HK-2 (cell line): ENCODE data around the gene ZNF552.
"Not testable (repeated sequence)": the region's sequence is repeated elsewhere in the genome, so short reads cannot be mapped to it uniquely, and the experiment has no call there.

Experiments used
- DNase-seq: peaks from one replicate; pipeline ENCODE4 v3.0.0-alpha.2; 2018; ENCODE audit not compliant: unreplicated experiment

ZNF552 gene

DNA sequence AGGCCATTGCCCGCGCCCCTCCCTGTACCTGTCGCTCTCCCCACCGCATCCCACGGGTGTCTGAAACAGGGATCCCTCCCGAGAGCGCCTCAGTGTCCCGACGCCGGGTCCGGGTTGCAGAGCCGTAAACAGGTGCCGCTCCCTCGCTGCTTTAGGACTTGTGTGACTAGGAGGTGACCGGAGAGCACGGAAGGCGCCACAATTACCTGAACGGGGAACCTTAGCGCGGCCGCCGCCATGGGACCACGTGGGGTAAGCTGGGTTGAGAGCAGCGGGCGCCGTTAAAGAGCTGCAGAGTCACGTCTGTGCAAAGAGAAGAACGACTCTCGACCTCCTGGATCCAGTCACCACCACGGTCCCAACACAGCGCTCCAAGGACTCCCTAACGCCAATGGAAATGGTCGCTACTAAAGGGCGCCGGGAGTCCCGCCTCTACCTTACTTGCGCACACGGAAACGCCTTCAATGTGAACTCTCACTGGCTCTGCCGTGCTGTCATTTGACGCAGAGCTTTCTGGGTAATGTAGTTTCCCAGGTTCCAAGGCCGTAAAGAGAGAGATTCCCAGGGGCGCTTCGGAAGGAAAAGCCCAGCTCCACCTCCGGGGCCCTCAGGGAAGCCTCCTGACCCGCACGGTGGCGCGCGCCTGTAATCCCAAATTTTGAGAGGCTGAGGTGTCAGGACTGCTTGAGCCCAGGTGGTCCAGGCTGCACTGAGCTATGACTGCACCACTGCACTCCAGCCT lies at the start of gene ZNF552:
TSS of gene ZNF552 (minus strand) at position 409 of the 742 bp plus-strand sequence. CDS start at position 239, 170 bp downstream.
- peak; percentile 88 for DNase-seq

DNA sequence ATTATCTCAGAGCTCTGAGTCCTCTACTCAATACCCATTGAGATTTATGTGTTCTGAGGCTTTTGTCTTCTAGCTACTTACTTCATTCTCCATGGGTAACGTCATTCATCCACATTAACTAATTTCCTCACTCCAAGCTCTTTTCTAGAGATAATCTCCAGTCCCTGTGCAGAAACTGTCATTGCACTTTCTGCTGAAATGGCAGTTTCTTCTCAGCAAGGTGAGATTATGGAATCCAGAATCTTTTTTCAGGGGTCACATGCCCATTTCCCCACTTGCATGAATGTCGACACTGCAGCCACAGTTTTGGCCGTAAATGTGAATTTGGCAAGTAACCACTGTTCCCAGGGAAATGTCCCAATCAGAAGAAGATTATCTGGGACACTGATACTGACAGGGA lies 47.6 kb upstream of the ZNF552 start:
- DNase-seq, result not testable (repeated sequence)

DNA sequence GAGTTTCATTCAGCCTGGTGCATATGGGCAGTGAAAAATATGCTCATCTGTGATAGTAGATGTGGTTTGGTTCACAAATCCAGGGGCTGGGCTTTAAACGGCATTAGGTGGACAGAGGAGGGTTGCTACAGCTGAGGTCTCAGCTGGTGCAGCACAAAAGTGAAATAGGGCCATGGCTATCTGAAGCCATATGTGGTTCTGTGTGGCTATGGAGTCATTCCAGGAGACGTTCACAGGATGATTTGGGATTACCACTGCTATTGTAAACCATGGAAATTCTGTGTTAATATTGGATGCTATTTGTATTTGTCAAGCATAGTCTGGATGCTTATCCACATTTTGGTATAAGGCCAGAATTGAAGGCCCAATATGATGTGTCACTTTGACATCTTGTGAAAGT lies 39.4 kb upstream of the ZNF552 start:
- not testable (repeated sequence) for DNase-seq

DNA sequence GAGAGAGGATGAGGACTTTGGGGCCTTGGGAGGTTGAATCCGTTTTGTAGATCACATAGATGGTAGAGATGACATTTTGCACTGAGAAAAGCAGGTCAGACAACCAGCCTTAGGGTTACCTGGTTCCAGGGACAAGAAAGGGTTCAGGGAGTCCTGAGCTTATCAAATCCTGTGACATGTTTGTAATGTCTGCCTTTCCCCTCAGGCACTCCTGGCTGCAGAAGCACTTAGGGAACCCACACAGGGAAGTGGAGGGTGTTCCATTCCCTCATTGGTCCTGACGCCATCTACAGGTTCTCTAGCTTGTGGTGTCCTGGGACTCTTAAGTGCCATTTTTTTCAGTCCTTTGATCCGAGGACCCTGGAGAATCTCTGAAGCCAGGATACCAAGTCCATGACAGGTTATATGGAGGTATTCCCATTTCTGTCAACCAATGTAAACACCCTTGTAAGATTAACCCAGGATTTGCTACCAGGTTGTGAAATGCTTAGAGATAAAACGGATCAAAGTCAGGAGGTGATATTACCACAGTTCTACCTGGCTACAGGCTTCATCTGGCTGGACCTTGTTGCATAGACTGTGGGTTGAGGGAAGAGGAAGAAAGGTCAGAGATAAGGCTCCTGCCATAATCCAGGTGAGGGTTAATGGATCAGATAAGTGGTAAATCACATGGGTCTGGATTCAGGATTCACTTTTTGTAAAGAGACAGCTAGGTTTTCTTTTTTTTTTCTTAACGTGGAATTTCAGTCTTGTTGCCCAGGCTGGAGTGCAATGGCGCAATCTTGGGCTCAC lies 37.3 kb upstream of the ZNF552 start:
- not testable (repeated sequence) for DNase-seq

DNA sequence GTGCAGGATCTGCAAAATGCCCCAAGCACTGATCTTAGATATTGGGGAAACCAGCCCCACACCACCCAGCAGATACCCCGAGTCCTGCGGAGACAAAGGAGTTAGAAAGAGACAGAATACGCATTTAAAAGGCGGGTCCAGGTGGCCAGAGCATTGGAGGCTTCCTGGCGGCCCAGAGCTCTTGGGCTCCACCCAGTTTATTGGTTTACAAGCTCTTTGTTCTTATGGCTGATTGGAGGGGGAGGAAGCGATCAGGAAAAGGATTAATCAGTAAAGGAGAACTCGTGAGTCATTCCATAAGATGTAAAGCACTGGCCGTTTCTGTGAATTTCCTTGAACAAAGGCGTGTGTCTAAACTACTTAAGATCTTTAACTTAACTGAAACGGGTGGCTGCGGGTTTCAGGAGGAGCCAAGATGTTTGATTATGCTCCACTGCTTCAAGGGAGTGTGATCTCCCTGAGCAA lies 35.9 kb upstream of the ZNF552 start:
- DNase-seq, result peak; percentile 81

DNA sequence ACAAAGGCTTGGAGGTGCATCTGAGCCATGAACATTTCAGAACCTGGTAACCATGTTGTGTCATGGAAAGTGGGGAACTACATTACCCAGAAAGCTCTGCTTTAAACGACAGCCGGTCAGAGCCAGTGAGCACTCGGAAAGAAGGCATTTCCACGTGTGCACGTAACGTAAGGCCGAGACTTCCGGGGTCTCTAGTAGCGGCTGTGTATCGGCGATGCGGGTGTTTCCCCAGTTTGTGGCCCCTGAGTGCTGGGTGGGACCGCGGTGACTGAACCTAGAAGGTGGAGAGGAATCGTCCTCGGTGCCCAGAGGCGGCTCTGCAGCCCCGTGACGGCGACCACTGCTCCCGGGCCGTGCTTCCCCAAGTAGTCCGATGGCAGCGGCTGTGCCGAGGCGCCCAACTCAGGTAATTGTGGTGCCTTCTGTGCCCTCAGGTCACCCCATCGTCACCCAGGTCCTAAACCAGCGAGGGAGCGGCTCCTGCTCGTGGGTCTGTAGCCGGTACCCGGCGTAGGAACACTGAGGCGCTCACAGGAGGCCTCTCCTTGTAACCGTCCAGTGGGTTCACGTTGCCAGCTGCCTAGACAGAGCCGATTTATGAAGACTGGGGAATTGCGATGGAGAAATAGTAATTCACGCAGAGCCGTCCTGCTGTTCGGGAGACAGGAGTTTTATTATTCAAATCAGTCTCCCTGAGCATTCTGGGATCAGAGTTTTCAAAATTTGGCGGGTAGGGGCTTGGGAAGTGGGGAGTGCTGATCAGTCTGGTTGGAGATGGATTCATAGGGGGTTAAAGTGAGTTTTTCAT lies 35.2 kb upstream of the ZNF552 start, which contains the start of gene ZNF587:
TSS of gene ZNF587 (plus strand) at position 194 of the 808 bp plus-strand sequence. CDS start at position 374, 180 bp downstream.
- DNase-seq, result peak; percentile 85

DNA sequence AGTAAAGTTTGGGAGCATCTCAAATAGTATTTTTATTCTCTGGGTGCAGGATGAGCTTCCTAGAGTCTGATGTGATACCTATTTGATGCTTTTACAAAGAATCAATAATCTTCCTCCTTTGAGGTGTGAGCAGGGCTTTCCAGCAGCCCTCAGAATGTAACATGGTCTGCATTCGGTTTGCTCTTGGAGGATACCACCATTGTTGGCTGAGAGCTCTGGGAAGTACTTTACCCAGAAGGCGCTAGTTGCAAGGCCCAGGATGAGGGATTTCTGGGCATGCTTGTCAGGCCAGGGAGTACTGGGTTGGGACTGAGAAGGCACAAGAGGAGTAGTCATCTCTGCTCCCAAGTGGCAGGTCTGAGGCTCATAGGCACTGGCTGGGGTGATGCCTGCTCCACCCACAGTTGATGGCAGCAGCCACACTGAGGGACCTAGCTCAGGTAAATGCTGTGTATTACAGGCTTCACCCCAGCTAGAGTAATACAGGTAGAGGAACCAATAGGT lies 34.5 kb upstream of the ZNF552 start:
- not testable (repeated sequence) for DNase-seq

DNA sequence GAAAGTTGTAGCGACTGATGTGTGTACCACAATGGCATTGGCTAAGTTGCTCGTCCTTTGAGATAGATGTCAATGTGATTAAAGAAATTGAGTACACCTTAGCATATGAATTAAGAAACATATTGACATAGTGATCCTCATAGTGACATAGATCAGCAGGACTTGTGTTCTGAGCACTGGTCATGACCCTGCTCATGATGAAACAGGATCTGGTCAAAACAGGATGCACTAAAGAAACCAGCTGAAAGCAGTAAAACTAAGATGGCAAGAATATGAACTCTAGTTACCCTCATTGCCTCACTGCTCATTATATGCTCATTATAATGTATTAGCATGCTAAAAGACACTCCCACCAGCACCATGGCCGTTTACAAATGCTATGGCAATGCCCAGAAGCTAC lies 32.5 kb upstream of the ZNF552 start:
- not testable (repeated sequence) for DNase-seq

DNA sequence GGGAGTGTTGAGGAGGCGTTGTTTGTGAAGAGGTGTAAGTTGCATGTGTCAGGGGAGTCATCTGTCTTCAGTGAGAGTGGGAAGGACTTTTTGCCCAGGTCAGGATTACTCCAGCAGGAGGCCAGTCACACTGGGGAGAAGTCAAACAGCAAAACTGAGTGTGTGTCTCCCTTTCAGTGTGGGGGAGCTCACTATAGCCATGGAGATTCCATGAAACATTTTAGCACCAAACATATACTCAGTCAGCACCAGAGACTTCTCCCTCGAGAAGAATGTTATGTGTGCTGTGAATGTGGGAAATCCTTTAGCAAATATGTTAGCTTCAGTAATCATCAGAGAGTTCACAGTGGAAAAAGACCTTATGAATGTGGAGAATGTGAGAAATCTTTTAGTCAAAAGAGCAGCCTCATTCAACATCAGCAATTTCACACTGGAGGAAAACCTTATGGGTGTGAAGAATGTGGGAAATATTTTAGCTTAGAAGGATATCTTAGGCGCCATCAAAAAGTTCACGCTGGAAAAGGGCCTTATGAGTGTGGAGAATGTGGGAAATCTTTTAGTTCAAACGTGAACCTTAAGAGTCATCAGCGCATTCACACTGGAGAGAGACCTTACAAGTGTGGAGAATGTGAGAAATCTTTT lies 26.5 kb upstream of the ZNF552 start:
- DNase-seq, result no peak

DNA sequence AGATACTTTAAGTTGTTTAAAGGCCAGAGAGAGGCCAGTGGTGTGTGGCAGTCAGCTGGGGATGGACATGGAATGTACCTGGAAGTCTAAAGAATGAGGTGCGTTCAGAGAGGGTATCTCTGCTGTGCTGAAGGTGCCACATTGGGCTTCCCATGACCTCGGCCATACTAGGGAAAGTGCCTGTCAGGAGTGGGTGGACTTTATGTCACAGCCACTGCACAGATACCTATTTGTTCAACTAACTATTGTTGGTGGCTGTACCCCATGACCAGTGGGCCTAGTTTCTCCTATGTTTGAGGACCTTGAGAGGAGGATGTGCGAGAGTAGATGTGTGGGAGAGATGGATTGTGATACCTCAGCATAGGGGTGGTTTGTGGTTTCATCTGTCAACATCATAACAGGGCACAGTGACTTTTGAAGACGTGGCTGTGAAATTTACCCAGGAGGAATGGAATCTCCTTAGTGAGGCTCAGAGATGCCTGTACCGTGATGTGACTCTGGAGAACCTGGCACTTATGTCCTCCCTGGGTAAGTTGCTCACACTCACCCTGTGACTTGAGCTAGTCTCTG lies 24.0 kb upstream of the ZNF552 start:
- not testable (repeated sequence) for DNase-seq

DNA sequence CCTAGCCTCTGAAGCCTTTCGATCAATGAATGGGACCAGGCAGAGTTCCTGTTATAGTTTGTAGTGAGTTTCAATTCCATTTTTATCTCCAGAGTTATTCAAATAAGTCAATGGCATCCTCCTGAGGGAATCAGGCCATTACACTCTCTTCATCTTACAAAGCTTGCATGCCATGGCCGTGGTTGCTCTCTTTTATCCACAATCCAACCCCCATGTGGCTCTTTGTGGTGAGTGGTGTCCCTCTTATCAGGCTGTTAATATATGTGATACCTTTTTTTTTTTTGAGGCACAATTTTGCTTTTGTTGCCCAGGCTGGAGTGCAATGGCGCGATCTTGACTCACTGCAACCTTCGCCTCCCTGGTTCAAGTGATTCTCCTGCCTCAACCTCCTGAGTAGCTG lies 22.3 kb upstream of the ZNF552 start:
- DNase-seq, result not testable (repeated sequence)

DNA sequence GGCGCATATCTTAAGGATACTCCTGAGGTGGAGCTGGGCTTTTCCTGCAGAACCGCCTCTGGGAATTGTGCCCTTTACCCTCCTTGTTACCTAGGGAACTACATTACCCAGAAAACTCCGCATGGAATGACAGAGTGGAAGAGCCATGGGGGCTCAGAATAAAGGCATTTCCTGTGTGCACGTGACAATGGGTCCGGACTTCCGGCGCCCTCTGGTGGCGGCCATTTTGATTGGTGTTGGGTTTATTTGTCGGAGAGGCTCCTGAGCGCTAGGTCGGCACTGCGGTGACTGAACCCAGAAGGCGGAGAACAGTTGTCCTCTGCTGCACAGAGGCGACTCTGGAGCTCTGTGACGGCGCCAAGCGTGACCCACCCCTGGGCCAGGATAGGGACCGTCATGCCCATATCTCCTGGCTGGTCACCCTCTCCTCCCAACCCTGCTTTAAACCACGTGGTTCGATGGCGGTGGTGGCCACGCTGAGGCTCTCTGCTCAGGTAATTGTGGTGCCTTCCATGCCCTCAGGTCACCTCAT lies 15.4 kb upstream of the ZNF552 start, which contains the start of gene ZNF587B:
TSS of gene ZNF587B (plus strand) at position 229 of the 532 bp plus-strand sequence. CDS start at position 459, 230 bp downstream.
- peak; percentile 71 for DNase-seq

DNA sequence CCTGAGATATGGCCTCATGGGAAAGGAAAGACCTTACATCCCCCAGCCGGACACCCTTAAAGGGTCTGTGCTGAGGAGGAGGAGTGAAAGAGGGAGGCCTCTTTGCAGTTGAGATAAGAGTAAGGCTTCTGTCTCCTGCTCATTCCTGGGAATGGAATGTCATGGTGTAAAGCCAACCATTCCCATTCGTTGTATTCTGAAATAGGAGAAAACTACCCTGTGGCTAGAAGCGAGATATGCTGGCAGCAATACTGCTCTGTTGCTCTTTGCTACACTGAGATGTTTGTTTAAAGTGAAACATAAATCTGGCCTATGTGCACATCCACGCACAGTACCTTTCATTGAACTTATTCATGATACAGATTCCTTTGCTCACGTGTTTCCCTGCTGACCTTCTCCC lies 14.6 kb upstream of the ZNF552 start:
- no peak for DNase-seq

DNA sequence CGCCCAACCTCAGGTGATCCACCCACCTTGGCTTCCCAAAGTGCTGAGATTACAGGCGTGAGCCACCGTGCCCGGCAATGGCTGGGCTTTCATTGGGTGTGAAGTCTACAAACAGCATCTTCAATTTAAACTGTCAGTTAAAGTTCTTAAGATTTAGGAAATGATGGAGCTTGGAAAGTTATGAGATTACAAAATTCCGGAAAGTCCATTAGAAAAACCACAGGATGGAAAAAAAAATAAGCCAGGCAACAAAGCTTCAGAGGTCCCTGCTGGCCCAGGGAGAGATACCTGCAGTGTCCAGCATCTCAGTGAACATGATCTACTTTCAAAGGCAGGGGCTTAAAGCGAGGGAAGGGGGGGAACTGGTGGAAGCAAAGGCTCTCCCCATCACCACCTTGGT lies 10.8 kb upstream of the ZNF552 start:
- DNase-seq, result no peak

DNA sequence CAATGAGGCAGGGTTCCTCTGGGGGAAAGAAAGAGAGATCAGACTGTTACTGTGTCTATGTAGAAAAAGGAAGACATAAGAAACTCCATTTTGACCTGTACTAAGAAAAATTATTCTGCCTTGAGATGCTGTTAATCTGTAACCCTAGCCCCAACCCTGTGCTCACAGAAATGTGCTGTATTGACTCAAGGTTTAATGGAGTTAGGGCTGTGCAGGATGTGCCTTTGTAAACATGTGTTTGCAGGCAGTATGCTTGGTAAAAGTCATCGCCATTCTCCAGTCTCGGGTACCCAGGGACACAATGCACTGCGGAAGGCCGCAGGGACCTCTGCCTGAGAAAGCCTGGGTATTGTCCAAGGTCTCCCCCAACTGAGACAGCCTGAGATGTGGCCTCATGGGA lies 8.9 kb upstream of the ZNF552 start:
- DNase-seq, result not testable (repeated sequence)

DNA sequence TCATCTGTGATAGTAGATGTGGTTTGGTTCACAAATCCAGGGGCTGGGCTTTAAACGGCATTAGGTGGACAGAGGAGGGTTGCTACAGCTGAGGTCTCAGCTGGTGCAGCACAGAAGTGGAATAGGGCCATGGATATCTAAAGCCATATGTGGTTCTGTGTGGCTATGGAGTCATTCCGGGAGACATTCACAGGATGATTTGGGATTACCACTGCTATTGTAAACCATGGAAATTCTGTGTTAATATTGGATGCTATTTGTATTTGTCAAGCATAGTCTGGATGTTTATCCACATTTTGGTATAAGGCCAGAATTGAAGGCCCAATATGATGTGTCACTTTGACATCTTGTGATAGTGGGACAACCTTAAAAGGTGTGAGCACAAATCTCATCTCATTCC lies 8.4 kb upstream of the ZNF552 start:
- DNase-seq, result not testable (repeated sequence)

DNA sequence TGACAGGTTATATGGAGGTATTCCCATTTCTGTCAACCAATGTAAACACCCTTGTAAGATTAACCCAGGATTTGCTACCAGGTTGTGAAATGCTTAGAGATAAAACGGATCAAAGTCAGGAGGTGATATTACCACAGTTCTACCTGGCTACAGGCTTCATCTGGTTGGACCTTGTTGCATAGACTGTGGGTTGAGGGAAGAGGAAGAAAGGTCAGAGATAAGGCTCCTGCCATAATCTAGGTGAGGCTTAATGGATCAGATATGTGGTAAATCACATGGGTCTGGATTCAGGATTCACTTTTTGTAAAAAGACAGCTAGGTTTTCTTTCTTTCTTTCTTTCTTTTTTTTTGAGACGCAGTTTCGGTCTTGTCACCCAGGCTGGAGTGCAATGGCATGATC lies 6.8 kb upstream of the ZNF552 start:
- not testable (repeated sequence) for DNase-seq

DNA sequence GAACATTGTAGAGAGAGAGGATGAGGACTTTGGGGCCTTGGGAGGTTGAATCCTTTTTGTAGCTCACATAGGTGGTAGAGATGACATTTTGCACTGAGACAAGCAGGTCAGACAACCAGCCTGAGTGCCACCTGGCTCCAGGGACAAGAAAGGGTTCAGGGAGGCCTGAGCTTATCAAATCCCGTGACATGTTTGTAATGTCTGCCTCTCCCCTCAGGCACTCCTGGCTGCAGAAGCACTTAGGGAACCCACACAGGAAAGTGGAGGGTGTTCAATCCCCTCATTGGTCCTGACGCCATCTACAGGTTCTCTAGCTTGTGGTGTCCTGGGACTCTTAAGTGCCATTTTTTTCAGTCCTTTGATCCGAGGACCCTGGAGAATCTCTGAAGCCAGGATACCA lies 6.4 kb upstream of the ZNF552 start:
- DNase-seq, result not testable (repeated sequence)

DNA sequence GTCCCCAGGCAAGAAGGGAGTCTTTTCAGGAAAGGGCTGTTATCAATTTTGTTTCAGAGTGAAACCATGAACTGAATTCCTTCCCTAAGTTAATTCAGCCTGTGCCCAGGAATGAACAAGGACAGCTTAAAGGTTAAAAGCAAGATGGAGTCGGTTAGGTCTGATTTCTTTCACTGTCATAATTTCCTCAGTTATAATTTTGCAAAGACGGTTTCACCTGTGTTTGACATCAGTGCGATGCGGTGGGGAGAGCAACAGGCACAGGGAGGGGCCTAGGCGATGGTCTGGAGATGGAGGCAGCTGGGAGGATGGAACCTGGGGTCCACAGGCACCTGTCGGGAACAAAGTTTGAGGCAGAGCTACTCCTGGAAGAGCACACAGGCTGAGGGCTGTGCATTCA lies 5.9 kb upstream of the ZNF552 start:
- no peak for DNase-seq

DNA sequence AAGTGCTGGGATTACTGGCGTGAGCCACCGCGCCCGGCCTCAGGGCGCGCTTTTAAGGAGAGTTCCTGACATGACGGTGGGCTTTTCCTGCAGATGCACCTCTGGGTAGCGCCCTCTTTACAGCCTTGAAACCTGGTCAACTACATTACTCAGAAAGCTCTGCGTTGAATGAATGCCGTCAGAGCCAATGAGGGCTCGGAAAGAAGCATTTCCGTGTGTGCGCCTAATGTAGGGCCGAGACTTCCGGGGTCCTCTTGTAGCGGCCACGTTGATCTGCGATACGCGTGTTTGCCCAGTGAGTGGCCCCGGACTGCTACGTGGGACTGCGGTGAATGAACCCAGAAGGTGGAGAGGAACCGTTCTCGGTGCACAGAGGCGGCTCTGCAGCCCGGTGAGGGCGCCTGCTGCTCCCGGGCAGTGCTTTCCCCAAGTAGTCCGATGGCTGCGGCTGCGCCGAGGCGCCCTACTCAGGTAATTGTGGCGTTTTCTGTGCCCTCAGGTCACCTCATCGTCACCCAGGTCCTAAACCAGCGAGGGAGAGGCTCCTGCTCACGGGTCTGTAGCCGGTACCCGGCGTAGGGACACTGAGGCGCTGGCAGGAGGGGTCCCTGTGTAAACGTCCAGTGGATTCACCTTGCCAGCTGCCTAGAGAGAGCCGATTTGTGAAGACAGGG lies 4.9 kb upstream of the ZNF552 start:
- DNase-seq, result peak; percentile 95
